Measurements from ENCODE around the gene LETM1.

DNA sequence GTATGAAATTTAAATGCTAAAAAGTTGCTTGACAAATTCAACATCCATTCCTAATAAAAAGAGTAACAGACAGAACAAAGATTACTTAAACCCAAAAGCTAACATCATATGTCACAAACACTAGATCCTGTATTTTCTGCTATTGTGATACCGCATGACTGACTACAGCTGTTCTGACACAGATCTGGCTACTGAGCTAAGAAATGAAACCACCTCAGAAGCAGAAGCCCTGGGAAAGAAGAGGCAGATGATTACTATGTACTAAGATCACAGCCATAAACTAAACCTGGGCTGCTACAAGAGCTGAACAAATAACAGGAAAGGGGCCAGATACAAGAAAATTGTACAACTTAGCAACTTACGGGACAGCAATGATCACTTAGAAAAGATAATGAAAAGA is 9.4 kb downstream of the LETM1 start:
- TF ChIP-seq POLR2A (IDR thresholded peaks at IDR 0.05), result no peak
- TF ChIP-seq, protein P1, sequence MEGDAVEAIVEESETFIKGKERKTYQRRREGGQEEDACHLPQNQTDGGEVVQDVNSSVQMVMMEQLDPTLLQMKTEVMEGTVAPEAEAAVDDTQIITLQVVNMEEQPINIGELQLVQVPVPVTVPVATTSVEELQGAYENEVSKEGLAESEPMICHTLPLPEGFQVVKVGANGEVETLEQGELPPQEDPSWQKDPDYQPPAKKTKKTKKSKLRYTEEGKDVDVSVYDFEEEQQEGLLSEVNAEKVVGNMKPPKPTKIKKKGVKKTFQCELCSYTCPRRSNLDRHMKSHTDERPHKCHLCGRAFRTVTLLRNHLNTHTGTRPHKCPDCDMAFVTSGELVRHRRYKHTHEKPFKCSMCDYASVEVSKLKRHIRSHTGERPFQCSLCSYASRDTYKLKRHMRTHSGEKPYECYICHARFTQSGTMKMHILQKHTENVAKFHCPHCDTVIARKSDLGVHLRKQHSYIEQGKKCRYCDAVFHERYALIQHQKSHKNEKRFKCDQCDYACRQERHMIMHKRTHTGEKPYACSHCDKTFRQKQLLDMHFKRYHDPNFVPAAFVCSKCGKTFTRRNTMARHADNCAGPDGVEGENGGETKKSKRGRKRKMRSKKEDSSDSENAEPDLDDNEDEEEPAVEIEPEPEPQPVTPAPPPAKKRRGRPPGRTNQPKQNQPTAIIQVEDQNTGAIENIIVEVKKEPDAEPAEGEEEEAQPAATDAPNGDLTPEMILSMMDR (IDR thresholded peaks at IDR 0.05), result no peak

Measured in adrenal gland (tissue), 5 donors.